NCI-H345 treated with DMSO at 0.1 percent for 48 hours (cell line): ENCODE measurements around the gene TERF2IP.
A peak's percentile ranks its signal among the peaks of the same experiment; 100 is the strongest.

Experiments
- DNase-seq: peaks from one replicate; lab custom pipeline; 2025; ENCODE audit not compliant: unreplicated experiment; lab: John Stamatoyannopoulos, UW

The TERF2IP gene, protein sequence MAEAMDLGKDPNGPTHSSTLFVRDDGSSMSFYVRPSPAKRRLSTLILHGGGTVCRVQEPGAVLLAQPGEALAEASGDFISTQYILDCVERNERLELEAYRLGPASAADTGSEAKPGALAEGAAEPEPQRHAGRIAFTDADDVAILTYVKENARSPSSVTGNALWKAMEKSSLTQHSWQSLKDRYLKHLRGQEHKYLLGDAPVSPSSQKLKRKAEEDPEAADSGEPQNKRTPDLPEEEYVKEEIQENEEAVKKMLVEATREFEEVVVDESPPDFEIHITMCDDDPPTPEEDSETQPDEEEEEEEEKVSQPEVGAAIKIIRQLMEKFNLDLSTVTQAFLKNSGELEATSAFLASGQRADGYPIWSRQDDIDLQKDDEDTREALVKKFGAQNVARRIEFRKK

DNA sequence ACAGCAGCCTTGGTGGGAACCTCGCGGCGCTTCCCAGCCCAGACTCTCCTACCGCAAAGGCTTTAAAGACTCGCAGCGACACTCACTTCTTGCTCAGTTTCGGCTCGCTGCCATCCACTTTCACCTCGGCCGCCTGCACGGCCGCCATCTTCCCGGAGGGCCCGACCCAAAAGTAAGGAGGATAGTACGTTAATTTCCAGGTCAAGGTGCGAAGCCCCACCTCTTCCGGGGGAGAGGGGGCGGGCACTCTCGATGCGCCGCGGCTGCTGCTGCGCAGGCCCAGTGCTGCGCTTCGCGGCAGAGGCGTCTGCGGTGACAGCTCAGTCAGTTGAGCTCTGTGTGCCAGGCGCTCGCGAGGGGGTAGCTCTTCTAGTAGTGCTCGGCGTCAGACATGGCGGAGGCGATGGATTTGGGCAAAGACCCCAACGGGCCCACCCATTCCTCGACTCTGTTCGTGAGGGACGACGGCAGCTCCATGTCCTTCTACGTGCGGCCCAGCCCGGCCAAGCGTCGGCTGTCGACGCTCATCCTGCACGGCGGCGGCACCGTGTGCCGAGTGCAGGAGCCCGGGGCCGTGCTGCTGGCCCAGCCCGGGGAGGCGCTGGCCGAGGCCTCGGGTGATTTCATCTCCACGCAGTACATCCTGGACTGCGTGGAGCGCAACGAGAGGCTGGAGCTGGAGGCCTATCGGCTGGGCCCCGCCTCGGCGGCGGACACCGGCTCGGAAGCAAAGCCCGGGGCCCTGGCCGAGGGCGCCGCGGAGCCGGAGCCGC is at the start of gene TERF2IP, which contains the start of gene KARS1:
TSS of gene TERF2IP (plus strand) at position 282 of the 773 bp plus-strand sequence. CDS start at position 392, 110 bp downstream.
TSS of gene KARS1 (minus strand) at position 174 of the 773 bp plus-strand sequence. CDS start at position 148, 26 bp downstream.
- DNase-seq, result peak; percentile 61

DNA sequence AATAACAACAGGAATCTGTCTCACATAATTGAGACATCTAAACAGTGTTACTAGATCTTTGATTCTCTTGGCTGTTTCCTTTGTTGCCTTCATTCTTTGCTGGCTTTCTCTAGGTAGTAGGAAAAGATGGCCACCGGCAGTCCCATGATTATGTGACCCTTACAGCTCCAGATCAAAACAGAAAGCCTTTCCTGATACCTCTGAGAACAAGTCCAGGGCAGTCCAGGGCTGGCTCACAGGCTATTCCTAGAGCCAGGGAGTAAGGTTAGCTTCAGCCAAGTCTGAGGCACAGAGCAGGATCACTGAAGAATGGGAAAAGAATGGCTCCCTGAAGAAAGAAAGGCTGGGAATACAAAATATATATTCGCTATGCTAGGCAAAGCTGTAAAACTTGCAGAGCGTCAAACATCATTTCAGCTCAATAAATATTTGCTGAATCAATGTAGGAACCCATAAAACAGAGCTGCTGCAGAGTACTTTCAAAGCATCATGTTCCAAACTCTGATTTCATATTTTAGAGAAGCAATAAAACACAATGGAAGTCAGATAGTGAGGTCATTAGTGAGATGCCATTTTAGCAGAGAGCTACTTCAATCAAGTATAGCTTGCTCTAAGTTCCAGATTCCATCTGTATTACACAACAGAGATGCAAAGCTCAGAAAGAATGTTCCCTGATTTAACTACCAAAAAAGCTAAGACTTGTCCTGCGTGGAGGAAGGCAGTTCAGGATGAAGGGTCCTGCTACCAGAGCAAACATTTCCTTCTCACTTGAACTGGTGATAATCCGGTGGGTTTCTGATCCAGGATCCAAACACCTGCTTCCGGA is 47.9 kb upstream of the TERF2IP start:
- DNase-seq, result no peak

DNA sequence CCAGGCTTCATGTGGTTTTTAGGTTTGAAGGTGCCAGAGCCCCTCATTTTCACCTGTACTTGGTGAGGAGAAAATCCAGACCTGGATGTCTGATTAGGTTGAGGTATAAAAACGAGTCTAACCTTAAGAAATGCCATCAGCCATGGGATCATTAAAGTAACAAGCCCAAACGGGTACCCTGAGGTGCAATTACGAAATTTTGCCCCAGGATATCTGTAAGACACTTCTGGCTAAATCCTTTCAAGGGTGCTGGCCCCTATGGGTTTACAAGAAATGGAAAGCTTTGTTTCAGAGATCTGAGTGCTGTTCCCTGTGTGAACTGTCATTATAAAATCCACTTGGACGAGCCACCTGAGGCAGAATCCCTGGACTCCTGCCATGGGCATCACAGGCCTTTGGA is 44.3 kb upstream of the TERF2IP start:
- DNase-seq, result no peak

DNA sequence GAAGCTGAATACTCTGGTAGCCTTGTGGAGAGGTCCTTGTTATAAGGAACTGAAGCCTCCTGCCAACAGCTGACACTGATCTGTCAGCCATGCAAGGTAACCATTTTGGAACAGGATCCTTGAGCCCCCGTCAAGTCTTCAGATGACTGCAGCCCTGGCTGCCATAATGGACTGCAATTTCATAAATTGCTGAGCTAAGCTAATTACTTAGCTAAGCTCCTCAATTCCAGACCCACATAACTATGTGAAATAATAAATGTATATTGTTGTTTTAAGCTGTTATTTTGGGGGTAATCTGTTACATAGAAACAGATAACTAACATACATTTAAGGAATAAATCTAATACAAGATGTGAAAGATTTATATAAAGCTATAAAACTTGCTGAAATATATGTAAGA is 41.1 kb upstream of the TERF2IP start:
- DNase-seq, result no peak

DNA sequence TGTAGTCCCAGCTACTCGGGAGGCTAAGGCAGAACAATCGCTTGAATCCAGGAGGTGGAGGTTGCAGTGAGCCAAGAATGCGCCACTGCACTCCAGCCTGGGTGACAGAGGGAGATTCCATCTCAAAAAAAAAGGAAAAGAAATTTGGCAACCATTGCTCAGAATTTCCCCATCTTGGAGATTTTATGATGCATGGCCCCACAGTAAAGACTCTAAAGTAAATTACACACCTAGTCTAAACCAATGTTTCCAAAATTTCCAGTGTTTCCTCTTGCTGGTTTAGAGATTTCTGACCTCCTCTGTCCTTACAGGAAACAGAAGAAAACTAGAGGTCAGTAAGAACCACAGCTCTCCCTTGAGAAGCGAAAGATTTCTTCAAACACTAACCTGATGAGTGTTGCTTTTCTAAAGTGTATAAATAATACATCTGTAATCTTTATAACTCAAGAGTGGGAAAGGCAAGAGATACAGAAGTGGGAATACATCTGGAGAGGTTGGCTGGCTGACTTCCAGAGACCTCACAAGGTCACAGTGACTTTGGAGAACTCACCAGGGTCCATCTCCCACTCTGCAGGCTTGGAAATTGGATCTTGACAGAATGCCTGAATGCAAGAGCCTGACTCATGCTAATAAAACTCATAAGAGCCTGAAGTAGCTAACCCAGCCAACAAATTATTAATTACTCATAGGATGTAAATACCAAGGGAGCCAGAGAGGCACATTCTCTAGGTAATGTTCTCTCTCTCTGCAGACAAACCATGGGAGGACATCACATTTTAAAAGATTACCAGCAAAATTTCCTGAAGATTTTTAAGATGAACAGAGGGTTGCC is 33.3 kb upstream of the TERF2IP start:
- no peak for DNase-seq

DNA sequence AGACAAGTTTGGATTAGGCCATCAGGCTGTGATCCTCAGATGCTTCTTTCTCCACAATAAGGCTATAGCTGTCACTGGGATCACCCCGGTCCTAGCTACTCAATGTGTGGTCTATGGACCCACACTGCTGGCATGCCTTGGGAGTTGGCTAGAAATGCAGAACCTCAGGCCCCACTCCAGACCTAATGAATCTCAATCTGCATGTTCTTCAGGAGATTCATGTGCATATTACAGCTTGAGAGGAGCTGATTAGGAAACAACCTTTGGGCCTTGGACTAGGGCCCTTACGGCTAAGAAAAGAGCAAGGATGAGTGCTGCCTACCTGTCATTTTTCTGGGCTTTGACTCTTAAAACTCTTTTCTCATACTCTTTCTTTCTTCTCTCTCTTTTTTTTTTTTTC is 32.0 kb upstream of the TERF2IP start:
- no peak for DNase-seq

DNA sequence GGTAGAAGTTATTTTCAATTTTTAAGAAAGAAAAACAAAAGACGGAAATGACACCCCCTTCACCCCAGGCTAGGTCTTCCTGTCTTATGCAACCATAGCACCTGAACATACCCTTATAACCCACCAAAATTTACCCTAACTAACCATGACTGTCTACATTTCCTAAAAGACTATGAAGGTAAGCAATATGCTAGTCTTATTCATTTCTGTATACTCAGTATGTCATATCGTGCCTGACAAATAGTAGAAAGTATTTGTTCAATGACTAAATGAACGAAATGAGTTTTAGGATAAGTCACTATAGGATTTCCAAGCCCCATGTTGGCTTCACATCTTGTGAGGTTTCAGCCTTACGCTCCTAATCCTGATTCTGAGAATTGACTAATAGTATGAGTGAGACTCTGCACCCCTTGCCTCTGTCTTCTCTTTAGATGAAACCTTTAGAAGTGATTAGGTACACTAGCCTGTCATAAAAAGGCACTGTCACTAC is 31.0 kb upstream of the TERF2IP start:
- no peak for DNase-seq

DNA sequence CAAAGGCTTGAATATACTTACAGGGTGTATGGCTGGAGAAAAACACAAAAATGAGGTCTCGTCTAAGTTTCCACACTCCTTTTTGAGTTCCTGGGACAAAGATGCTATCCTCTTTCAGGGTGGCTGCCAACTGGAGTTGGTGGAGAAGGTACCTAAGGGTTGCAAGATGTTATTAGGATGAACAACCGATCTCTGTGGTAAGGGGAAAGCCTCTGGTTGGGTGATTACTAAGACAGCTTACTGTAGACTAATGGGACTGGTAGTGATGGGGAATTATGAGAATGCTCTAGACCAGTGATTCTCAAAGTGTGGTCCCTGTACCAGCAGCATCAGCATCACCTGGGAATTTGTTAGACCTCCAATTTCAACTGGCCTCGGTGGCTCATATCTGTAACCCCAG is 30.5 kb upstream of the TERF2IP start:
- DNase-seq, result no peak

DNA sequence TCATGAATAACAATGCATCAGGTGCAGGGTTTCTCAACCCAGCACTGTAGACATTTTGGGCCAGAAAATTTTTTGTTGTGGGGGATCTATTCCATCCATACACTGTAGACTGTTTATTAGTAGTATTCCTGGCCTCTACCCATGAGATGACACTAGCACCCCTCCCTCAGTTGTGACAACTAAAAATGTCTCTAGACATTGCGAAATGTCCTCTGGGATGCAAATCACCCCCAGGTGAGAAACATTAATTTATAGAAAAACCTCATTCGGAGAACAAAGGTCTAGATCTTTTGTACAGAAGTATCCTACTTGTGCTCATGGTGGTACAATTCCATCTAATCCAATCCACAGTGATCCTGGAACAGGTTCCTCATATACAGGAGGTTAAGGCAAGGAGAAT is 28.8 kb upstream of the TERF2IP start:
- no peak for DNase-seq

DNA sequence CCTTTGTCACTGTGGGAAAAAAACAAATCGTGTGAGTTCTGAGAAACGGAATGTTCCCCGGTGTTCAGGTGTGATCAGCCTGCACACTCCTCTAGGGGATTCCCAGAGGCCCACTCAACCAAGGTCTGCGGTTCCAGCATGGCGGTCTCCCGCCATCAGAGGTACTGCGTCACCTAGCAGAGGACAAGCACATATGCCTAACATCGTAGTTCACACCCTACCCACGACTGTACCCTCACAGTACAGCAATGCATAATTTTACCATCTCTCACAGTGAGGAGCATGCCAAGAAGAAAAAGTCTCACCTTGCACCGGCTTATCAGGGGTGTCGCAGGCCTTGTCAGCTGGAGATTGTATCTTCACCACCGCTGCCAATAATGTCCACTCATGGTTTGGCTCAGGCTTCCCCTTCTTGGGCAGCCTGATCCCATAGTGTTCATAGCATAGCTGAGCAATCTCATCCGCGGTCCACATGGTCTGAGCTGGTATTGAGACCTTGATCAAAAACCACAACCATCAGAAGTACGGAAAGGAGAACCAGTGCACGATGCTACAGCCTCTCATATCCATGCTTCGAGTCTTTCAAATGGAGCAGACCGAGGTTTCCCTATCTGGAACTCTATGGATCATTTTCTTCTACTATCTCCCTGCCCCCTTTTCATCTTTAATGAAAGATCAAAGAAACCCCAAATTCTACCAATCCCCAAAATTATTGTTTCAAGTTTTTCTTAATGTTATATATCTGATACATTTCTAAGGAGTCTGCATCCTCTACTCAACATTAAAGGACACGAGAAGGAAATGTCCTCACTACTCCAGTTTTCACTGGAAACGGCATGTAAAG is 27.0 kb upstream of the TERF2IP start:
- DNase-seq, result no peak

DNA sequence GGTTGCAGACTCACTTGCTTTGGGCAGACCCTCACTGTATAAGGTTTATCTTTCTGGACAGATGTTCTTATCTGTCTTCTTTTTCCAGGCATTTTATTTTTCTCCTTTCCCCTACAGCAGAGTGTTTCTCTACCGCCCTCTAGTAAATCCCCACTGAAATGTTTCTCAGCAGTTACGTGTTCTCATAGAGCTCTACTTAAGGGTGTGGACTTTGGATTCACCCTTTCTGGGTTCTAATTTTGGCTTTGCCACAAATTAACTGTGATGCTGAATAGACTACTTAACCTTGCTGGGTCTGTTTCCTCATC is 26.4 kb upstream of the TERF2IP start:
- no peak for DNase-seq

DNA sequence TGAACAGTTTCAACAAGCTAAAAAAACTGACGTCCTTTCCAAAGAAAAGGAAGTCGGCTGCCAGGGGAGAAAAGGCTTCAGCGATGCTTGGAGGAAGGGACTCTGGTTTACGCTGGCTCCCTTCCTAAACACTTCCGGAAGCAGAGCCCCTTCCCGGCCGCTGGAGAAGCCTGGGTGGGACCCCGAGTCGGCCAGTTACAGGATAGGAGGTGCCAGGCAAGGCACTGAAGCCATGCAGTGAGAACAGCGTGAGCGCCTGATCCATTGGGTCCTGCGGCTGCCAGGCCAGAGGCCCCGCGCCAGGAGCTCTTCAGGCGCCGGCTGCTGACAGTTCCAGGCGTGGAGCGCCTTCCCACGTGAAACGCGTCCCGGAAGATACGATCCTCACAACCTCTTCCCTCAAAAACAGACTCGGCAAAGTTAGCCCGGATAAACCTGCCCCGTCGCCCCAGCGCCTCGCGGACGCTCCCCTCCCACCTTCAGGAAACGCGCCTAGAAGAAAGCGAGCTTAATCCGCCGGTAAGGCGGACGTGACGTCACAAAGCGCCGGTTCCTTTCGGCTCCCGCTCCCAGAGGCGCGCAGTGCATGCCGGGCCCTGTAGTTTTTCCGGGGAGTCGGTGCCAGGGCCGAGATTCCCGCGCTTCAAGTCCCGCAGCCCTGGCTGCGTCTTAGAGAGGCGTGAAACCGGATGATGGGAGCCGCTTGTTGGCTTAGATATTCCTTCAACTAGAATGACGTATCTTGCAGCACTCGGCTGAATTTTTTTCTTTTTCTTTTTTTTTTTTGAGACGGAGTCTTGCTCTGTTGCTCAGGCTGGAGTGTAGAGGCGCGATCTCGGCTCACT is 24.6 kb upstream of the TERF2IP start, which contains the start of gene ADAT1:
TSS of gene ADAT1 (minus strand) at position 521 of the 845 bp plus-strand sequence. CDS start 2,482 bp downstream, outside the sequence.
- DNase-seq, result peak; percentile 79

DNA sequence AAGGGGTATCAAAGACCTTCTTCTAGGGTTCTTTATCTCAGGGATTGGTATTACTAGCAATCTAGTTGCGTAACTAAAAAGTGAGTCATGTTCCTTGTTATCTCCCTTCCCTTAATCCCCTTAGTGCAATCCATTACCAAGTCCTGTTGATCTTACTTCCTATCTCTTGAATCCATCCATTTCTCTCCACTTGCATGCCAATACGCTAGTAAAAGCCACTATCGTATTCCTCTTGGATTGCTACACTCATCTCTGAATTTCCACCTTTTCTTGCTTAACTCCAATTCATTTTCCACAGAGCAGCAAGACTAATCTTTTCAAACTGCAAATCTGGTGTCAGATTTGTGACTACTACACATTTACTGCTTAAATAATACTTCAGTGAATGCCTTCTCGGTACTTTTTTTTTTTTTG is 22.6 kb upstream of the TERF2IP start:
- no peak for DNase-seq

DNA sequence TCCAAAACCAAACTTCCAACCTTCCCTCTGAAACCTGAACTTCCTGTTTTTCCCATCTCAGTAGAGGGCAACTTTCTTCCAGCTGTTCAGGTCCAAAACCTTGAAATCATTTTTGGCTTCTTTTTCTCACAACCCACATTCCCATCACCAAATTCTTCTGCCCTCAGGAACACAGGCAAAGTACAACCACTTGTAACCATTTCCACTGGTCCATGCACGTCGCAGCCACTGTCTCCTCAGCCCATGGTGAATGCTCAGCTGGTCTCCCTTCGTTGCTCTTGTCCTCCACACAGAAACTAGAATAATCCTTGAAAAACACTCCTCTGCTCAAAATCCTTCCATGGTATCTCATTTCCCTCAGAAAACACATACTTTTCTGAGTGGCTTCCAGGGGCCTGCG is 20.8 kb upstream of the TERF2IP start:
- no peak for DNase-seq

DNA sequence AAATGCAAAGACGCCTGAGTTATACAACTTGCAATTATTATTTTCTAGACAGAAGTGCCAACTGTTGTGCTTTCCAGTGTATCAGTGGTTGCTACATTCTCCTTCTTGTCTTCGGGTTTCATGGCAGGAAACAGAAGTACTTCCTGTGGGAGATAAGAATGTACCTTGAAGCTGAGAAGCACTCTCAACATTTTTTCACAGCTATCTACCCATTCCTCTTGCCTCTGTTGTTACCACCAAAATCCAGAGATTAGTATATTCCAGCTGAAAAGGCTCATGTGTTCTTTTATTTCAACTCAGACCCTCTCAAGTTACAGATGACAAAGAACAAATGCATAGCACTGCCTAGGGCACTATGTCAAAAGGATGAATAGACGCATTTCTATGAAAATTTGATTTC is 19.7 kb upstream of the TERF2IP start:
- no peak for DNase-seq

DNA sequence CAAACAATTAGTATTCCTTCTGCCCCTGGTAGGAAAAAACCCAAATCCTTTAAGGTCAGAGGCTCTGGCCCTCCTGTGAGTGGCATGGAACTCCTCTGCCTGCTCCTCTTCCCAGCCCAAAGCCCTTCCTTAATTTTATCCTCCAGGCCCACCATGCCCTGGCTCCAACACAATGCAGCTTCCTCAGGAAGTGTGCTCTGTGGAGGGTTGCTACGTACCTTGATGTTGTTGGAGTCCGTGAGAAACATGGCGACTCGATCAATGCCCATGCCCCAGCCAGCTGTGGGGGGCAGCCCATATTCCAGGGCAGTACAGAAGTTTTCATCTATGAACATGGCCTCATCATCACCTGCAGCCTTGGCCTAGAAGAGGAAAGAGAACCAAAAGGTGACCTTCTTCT is 19.2 kb upstream of the TERF2IP start:
- DNase-seq, result no peak

DNA sequence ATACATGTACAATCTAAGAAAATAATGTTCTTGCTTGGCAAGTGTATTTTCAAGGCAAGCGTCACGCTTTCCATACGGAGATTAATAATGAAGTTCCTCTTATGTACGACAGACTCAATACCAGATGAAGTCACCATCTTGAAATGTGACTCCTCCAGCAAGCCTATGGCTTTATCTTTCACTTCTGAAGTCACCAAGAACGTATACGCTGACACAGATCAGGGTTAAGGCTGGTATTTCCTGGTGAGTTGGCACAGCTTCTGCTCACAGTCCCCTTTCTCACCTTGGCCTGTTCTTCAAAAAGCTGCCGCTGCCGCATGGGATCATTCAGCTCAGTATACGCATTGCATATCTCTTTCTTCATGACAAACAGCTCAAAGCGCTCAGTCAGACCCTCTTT is 18.4 kb upstream of the TERF2IP start:
- DNase-seq, result no peak

DNA sequence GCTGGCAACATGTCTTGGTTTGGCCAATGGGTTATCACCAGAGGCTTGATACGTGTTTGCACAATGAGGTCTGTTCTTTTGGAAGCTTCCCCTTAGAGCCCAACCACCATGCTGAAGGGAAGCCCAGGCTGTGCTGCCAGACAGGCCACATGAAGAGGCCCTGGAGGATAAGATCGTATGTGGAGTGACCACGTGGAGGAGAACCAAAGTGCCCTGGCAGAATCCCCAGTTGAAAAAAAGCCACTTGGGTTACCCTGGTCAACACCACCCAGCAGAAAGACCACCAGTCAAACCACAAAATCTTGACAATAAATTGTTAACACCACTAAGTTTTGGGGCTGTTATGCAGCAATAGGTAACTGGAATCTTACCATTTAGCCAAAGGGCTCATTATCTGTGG is 17.5 kb upstream of the TERF2IP start:
- DNase-seq, result no peak

DNA sequence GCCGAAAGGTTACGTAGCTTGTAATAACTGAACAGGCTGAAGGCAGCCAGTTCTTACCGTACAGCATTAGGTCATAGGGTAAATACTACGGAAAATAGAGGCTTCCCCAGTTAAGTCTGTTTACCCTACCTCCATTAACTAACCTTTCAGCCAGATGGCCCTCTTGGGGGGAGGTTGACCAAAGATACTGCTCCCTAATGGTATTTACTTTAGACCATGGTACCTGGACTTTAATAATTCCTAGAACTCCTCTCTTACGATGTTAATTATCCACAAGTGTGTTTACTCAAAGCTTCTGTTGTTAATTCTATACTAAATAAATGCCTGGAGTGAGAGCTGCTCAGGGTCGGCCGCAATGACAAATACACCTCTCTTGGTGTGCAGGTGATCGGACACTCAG is 14.7 kb upstream of the TERF2IP start:
- DNase-seq, result no peak
